HepG2 (cell line): ENCODE data around the gene TTLL11. TPM values are rescaled to one million over a fixed set of nuclear protein-coding genes. Genes with fewer than 3 reads are reported as not detected.

ENCODE experiments used
- ATAC-seq: fragments of 200-7000 bp; cut with Tn5 transposase; 3 replicates; pipeline ENCODE4 v1.9.1; 2020; ENCODE audit warnings: mild to moderate bottlenecking, moderate library complexity
- BruUV-seq: library from RNA; stranded (reverse); fragments of 400-500 nt; replicated peaks from 2 replicates; lab custom pipeline; 2021; lab: Mats Ljungman, UMichigan
- CTCF ChIA-PET: fragments of 300-600 bp; formaldehyde crosslinking; extraction: SDS; loops from one replicate; lab custom pipeline; 2021; ENCODE audit warnings: low total read pairs, inconsistent platforms, low intra/inter-chr PET ratio; lab: Yijun Ruan, JAX
- POLR2A ChIA-PET: fragments of 350-600 bp; sonication (Branson Sonifier 250); formaldehyde crosslinking; loops from one replicate; lab custom pipeline; 2020; ENCODE audit warnings: antibody characterized with exemption, inconsistent platforms; lab: Yijun Ruan, JAX
- DNase-seq: peaks from one replicate; pipeline ENCODE4 v3.0.0-alpha.2; 2015; ENCODE audit warnings: low spot score
- FAIRE-seq: peaks from 3 replicates; lab custom pipeline; 2011; peaks lifted over from hg19 to GRCh38; lab: Jason Lieb, UNC
- H2AFZ ChIP-seq: one replicate; pipeline ENCODE4 v1.6.1; 2011; ENCODE audit warnings: low read length, inconsistent platforms
- H3K27ac ChIP-seq: fragments of 300-600 bp; 3 replicates; pipeline ENCODE4 v1.8.0; 2011; ENCODE audit warnings: mixed run types, mild to moderate bottlenecking, mixed read lengths, low read length, inconsistent platforms; ENCODE audit not compliant: insufficient read depth; ENCODE audit errors: extremely low read length
- H3K27me3 ChIP-seq, 2 experiments: fragments of 200-600 bp in 1 of 2; 2 replicates in 1 of 2; 3 replicates in 1 of 2; pipeline versions ENCODE4 v1.6.0 to v1.8.0; 2011; ENCODE audit warnings: low read length in 2 of 2, mild to moderate bottlenecking in 2 of 2, moderate library complexity in 2 of 2, inconsistent platforms in 1 of 2; ENCODE audit not compliant: insufficient read depth in 2 of 2, control insufficient read depth in 1 of 2
- H3K36me3 ChIP-seq, 2 experiments: fragments of 200-600 bp in 1 of 2; replicated peaks in 1 of 2; 2 replicates in 1 of 2; 3 replicates in 1 of 2; pipeline versions ENCODE4 v1.5.1 to v1.8.0; 2011; ENCODE audit warnings: low read length in 2 of 2, inconsistent platforms in 1 of 2; ENCODE audit not compliant: insufficient read depth in 2 of 2, control insufficient read depth in 1 of 2
- H3K4me1 ChIP-seq: 2 replicates; pipeline ENCODE4 v1.5.1; 2012; ENCODE audit warnings: low read length, inconsistent platforms; ENCODE audit not compliant: insufficient read depth
- H3K4me2 ChIP-seq: 2 replicates; pipeline ENCODE4 v1.6.0; 2011; ENCODE audit warnings: low read depth, low read length, inconsistent platforms
- H3K4me3 ChIP-seq, 3 experiments: fragments of 200-600 bp in 1 of 3; sonication (generic), shearing (Covaris generic) in 1 of 3; replicated peaks in 1 of 3; 2 replicates each; pipeline ENCODE4 v1.5.1; 2011 to 2016; ENCODE audit warnings: low read length in 3 of 3, inconsistent platforms in 2 of 3, low read depth in 2 of 3, mild to moderate bottlenecking in 2 of 3, control low read depth in 1 of 3, mixed read lengths in 1 of 3; ENCODE audit not compliant: insufficient read depth in 1 of 3
- H3K79me2 ChIP-seq: one replicate; pipeline ENCODE4 v1.6.1; 2011; ENCODE audit warnings: low read length, inconsistent platforms; ENCODE audit not compliant: insufficient read depth
- H3K9ac ChIP-seq: 2 replicates; pipeline ENCODE4 v1.6.0; 2011; ENCODE audit warnings: mild to moderate bottlenecking, low read depth, low read length, inconsistent platforms; ENCODE audit not compliant: insufficient read depth
- H3K9me3 ChIP-seq: 2 replicates; pipeline ENCODE4 v1.5.1; 2012; ENCODE audit warnings: mild to moderate bottlenecking, low read length
- H4K20me1 ChIP-seq: 2 replicates; pipeline ENCODE4 v1.6.0; 2011; ENCODE audit warnings: inconsistent platforms, mild to moderate bottlenecking, low read length, moderate library complexity; ENCODE audit not compliant: insufficient read depth
- HHEX ChIP-seq: IDR thresholded peaks from 2 replicates; pipeline ENCODE4 v1.6.1; 2016; ENCODE audit warnings: control low read depth
- RELA ChIP-seq: sonication (generic); formaldehyde crosslinking; IDR thresholded peaks from 2 replicates; pipeline ENCODE4 v1.4.0; 2020; ENCODE audit warnings: missing genetic modification reagents
- RNF2 ChIP-seq: fragments of 450-650 bp; conservative IDR thresholded peaks from 2 replicates; pipeline ENCODE4 v1.6.1; 2016; ENCODE audit warnings: low read depth
- SP5 ChIP-seq: IDR thresholded peaks from 2 replicates; pipeline ENCODE4 v1.6.1; 2016; ENCODE audit warnings: low read depth, borderline replicate concordance
- SPEN ChIP-seq: sonication (generic); formaldehyde crosslinking; IDR thresholded peaks from 2 replicates; pipeline ENCODE4 v1.5.1; 2020; ENCODE audit warnings: low read depth, mild to moderate bottlenecking, missing genetic modification reagents
- SRSF1 ChIP-seq: fragments of 200-400 bp; formaldehyde crosslinking; optimal IDR thresholded peaks from 2 replicates; pipeline ENCODE3; 2017; ENCODE audit warnings: mild to moderate bottlenecking, low read depth, low read length, moderate library complexity
- TCF7L2 ChIP-seq: IDR thresholded peaks from 2 replicates; pipeline ENCODE4 v1.6.1; 2011; ENCODE audit warnings: mild to moderate bottlenecking, low read depth, low read length, moderate library complexity
- ZMAT3 ChIP-seq: sonication (generic); formaldehyde crosslinking; conservative IDR thresholded peaks from 2 replicates; pipeline ENCODE4 v1.7.0; 2021; ENCODE audit warnings: missing genetic modification reagents
- ZNF326 ChIP-seq: sonication (generic); formaldehyde crosslinking; IDR thresholded peaks from 2 replicates; pipeline ENCODE4 v1.4.0; 2020; ENCODE audit warnings: missing genetic modification reagents, borderline replicate concordance
- ZNF367 ChIP-seq: sonication (generic); formaldehyde crosslinking; IDR thresholded peaks from 2 replicates; pipeline ENCODE4 v1.4.0; 2020; ENCODE audit warnings: missing genetic modification reagents, borderline replicate concordance
- ZNF496 ChIP-seq: sonication (generic); formaldehyde crosslinking; IDR thresholded peaks from 2 replicates; pipeline ENCODE4 v1.8.1; 2023; ENCODE audit warnings: mild to moderate bottlenecking, moderate library complexity, missing genetic modification reagents; ENCODE audit not compliant: insufficient replicate concordance
- ZNF878 ChIP-seq: sonication (generic); formaldehyde crosslinking; IDR thresholded peaks from 2 replicates; pipeline ENCODE4 v1.8.1; 2023; ENCODE audit warnings: mild to moderate bottlenecking, missing genetic modification reagents, moderate library complexity
- WGBS: methylation state at CpG from one replicate; pipeline ENCODE4 v1.1.6; 2017; ENCODE audit warnings: low lambda C conversion rate; 5-methylcytosine and 5-hydroxymethylcytosine counted together
- in situ Hi-C: cut with HindIII; loops from 2 replicates; pipeline ENCODE4 v1.10.0; 2017; ENCODE audit warnings: low pct_unique_long_range_greater_than_20kb; ENCODE audit not compliant: extremely low pct_ligation_motif_present
- intact Hi-C: fragments of 100-400 bp; cut with micrococcal nuclease; formaldehyde crosslinking; loops from one replicate; pipeline ENCODE4 v1.10.0; 2022; ENCODE audit not compliant: unreplicated experiment
- polyA plus RNA-seq, 8 experiments: library from polyadenylated mRNA; depleted of rRNA in 3 of 8; stranded (reverse) in 7 of 8; unstranded in 1 of 8; fragments of >200 nt; fragmentation: Illumina TruSeq in 4 of 8; extraction: Trizol in 4 of 8; gene quantifications; 2 replicates each; pipeline versions ENCODE4 v1.2.1 to v1.2.3, GENCODE V29; 2011 to 2016; ENCODE audit warnings: low read depth in 4 of 8, missing spikeins in 1 of 8, mixed read lengths in 1 of 8; ENCODE audit not compliant: insufficient read depth in 1 of 8
- total RNA-seq, 5 experiments: library from RNA; depleted of rRNA; stranded (reverse); fragments of >200 nt; fragmentation: Illumina TruSeq; extraction: Trizol; gene quantifications; 2 replicates each; pipeline ENCODE4 v1.2.3, GENCODE V29; 2016; ENCODE audit warnings: low read depth in 1 of 5
- TF ChIP-seq, protein P1 (sequence below): sonication (generic); formaldehyde crosslinking; IDR thresholded peaks from 2 replicates; pipeline ENCODE4 v1.5.0; 2020; ENCODE audit warnings: missing genetic modification reagents
- TF ChIP-seq, protein P2 (sequence below): IDR thresholded peaks from 2 replicates; pipeline ENCODE4 v1.6.1; 2018; ENCODE audit warnings: missing genetic modification reagents
- TF ChIP-seq, protein P3 (sequence below): sonication (generic); formaldehyde crosslinking; IDR thresholded peaks from 2 replicates; pipeline ENCODE4 v1.8.1; 2023; ENCODE audit warnings: mild to moderate bottlenecking, inconsistent platforms, moderate library complexity, missing genetic modification reagents, borderline replicate concordance
- TF ChIP-seq, protein P4 (sequence below): sonication (generic); formaldehyde crosslinking; IDR thresholded peaks from 2 replicates; pipeline ENCODE4 v1.9.0; 2021; ENCODE audit warnings: missing genetic modification reagents, mild to moderate bottlenecking, borderline replicate concordance
- TF ChIP-seq, protein P5 (sequence below): IDR thresholded peaks from 2 replicates; pipeline ENCODE4 v1.6.1; 2012; ENCODE audit warnings: low read length, improper control_type of control experiment

TTLL11 gene
- total and polyA plus RNA-seq, 2 of the 13 experiments (the other 11 are each of a cell fraction or from before 2014, with no cell fraction given) = 4.5 to 5.2 TPM

DNA sequence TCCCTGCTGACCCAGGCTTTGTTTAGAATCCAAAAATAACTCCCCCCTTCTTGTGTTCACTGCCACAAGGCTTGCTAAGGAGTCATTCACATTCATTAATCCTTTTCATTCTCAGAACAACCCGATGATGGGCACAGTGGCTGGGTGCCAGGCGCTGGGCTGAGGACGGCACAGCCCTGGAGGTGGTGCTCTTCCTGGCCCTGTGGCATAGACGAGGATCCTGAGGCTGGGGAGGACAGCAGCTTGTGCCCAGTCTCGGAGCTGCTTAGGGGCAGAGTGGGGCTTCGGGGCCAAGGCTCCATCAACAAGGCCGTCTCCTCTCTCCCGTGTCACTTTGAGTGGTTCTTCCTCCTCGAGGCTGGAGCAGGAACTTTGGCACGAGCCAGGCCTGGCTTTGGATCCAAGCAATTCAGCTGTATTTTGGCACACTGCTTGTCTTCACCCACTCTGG lies 166.7 kb downstream of the TTLL11 start:
- Histone ChIP-seq H3K36me3 (no peaks in the 10 kb centered on the region), H2AFZ (no peak overlapping the region), H3K27ac (no peak overlapping the region), H3K4me1 (no peaks in the 10 kb centered on the region), H3K79me2 (no peaks in the 10 kb centered on the region), H3K9me3 (no peaks in the 10 kb centered on the region), H3K4me3 (no peak overlapping the region), H3K4me2 (no peak overlapping the region), H3K9ac (no peak overlapping the region)
- intact Hi-C loops = no loop called here
- CTCF ChIA-PET = no interaction called here
- no peak for DNase-seq
- no peak for ATAC-seq
- FAIRE-seq = no peak
- 65% methylated on average over 4 of the region's 10 CpGs for WGBS
- BruUV-seq = no TSS peak
- TF ChIP-seq ZNF367 (CRISPR knock-in tag) (no peak), RELA (CRISPR knock-in tag) (no peak), ZNF878 (CRISPR knock-in tag) (no peak), ZNF326 (no peak), HHEX (CRISPR knock-in tag) (no peak), ZNF496 (CRISPR knock-in tag) (no peak), ZMAT3 (CRISPR knock-in tag) (no peak), SP5 (no peak), SRSF1 (no peak), TCF7L2 (no peak), RNF2 (no peak), SPEN (CRISPR knock-in tag) (no peak)
- TF ChIP-seq, protein P1, sequence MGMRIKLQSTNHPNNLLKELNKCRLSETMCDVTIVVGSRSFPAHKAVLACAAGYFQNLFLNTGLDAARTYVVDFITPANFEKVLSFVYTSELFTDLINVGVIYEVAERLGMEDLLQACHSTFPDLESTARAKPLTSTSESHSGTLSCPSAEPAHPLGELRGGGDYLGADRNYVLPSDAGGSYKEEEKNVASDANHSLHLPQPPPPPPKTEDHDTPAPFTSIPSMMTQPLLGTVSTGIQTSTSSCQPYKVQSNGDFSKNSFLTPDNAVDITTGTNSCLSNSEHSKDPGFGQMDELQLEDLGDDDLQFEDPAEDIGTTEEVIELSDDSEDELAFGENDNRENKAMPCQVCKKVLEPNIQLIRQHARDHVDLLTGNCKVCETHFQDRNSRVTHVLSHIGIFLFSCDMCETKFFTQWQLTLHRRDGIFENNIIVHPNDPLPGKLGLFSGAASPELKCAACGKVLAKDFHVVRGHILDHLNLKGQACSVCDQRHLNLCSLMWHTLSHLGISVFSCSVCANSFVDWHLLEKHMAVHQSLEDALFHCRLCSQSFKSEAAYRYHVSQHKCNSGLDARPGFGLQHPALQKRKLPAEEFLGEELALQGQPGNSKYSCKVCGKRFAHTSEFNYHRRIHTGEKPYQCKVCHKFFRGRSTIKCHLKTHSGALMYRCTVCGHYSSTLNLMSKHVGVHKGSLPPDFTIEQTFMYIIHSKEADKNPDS (CRISPR knock-in tag) = no peak
- TF ChIP-seq, protein P2, sequence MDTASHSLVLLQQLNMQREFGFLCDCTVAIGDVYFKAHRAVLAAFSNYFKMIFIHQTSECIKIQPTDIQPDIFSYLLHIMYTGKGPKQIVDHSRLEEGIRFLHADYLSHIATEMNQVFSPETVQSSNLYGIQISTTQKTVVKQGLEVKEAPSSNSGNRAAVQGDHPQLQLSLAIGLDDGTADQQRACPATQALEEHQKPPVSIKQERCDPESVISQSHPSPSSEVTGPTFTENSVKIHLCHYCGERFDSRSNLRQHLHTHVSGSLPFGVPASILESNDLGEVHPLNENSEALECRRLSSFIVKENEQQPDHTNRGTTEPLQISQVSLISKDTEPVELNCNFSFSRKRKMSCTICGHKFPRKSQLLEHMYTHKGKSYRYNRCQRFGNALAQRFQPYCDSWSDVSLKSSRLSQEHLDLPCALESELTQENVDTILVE (CRISPR knock-in tag) = no peak
- TF ChIP-seq, protein P3, sequence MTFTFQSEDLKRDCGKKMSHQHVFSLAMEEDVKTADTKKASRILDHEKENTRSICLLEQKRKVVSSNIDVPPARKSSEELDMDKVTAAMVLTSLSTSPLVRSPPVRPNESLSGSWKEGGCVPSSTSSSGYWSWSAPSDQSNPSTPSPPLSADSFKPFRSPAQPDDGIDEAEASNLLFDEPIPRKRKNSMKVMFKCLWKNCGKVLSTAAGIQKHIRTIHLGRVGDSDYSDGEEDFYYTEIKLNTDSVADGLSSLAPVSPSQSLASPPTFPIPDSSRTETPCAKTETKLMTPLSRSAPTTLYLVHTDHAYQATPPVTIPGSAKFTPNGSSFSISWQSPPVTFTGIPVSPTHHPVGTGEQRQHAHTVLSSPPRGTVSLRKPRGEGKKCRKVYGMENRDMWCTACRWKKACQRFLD = no peak
- TF ChIP-seq, protein P4, sequence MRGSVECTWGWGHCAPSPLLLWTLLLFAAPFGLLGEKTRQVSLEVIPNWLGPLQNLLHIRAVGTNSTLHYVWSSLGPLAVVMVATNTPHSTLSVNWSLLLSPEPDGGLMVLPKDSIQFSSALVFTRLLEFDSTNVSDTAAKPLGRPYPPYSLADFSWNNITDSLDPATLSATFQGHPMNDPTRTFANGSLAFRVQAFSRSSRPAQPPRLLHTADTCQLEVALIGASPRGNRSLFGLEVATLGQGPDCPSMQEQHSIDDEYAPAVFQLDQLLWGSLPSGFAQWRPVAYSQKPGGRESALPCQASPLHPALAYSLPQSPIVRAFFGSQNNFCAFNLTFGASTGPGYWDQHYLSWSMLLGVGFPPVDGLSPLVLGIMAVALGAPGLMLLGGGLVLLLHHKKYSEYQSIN (CRISPR knock-in tag) = no peak
- TF ChIP-seq, protein P5, sequence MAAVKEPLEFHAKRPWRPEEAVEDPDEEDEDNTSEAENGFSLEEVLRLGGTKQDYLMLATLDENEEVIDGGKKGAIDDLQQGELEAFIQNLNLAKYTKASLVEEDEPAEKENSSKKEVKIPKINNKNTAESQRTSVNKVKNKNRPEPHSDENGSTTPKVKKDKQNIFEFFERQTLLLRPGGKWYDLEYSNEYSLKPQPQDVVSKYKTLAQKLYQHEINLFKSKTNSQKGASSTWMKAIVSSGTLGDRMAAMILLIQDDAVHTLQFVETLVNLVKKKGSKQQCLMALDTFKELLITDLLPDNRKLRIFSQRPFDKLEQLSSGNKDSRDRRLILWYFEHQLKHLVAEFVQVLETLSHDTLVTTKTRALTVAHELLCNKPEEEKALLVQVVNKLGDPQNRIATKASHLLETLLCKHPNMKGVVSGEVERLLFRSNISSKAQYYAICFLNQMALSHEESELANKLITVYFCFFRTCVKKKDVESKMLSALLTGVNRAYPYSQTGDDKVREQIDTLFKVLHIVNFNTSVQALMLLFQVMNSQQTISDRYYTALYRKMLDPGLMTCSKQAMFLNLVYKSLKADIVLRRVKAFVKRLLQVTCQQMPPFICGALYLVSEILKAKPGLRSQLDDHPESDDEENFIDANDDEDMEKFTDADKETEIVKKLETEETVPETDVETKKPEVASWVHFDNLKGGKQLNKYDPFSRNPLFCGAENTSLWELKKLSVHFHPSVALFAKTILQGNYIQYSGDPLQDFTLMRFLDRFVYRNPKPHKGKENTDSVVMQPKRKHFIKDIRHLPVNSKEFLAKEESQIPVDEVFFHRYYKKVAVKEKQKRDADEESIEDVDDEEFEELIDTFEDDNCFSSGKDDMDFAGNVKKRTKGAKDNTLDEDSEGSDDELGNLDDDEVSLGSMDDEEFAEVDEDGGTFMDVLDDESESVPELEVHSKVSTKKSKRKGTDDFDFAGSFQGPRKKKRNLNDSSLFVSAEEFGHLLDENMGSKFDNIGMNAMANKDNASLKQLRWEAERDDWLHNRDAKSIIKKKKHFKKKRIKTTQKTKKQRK = no peak
- TF ChIP-seq, all 625 proteins: peak for 0
- in situ Hi-C loops = no loop called here
- POLR2A ChIA-PET = no interaction called here
- Histone ChIP-seq H3K27me3 (peaks cover 2 to 15% of the 10 kb centered on the region in 2 experiments; a peak in 3 of 5 replicates), H4K20me1 (no peaks in the 10 kb centered on the region)
